ENCODE results near the gene KCNK13.

The KCNK13 gene

DNA sequence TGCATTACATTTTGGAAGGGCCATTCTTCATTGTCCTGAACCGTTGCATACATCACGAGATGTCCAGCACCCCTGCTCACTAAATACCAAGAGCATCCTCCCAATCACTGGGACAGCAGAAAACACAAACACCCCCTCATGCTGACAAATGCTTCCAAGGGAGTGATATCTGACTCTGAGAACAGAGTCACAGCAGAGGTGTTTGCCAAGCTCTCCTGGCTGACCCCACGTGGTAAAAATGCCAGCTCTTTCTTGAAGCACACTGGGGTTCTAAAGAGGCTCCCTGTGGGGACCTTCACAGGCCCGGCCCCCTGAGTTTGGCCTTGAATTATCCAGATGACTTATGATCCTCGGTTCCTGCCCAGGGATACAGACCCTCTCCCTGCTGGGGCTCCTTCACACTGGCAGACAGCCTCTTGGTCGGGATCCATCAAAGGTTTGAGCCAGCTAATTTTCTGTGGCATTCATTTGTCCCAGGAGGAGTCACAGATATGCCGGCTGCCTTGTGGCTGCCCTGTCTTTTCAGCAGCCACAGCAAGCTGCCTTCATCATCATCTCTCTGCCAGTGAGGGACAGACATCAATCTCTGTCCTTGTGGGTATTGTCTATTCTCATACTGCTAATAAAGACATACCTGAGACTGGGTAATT, 151.4 kb downstream of the KCNK13 start:
- no peak overlapping the region for H3K27ac ChIP-seq (ENCODE audit: extremely low read depth, low read depth, low read length)
- no peaks in the 10 kb centered on the region for H3K4me1 ChIP-seq (ENCODE audit: control insufficient read depth, insufficient read depth, low read length)
- TF ChIP-seq ZIC2 (tag by site-specific recombination; IDR thresholded peaks at IDR 0.05) (peak; percentile 69), ZNF174 (tag by site-specific recombination; IDR thresholded peaks at IDR 0.05) (no peak), ZNF202 (tag by site-specific recombination; IDR thresholded peaks at IDR 0.05; ENCODE audit: borderline replicate concordance) (no peak), PRDM4 (tag by site-specific recombination; IDR thresholded peaks at IDR 0.05) (no peak)
- TF ChIP-seq, protein P1, sequence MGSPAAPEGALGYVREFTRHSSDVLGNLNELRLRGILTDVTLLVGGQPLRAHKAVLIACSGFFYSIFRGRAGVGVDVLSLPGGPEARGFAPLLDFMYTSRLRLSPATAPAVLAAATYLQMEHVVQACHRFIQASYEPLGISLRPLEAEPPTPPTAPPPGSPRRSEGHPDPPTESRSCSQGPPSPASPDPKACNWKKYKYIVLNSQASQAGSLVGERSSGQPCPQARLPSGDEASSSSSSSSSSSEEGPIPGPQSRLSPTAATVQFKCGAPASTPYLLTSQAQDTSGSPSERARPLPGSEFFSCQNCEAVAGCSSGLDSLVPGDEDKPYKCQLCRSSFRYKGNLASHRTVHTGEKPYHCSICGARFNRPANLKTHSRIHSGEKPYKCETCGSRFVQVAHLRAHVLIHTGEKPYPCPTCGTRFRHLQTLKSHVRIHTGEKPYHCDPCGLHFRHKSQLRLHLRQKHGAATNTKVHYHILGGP (tag by site-specific recombination; IDR thresholded peaks at IDR 0.05): no peak
- ChIA-PET CTCF (interaction anchor here (0.6 to 1.2 kb wide), 3 partner anchors 16 to 199 kb away, joined by 3 to 4 read pairs (median 4); no protein-coding TSS in a partner anchor), POLR2A (no interaction called here)
- H3K36me3 ChIP-seq (ENCODE audit: control insufficient read depth in 2 of 2, insufficient read depth in 1 of 2, low read length in 2 of 2): no peaks in the 10 kb centered on the region
- no peaks in the 10 kb centered on the region for H3K9me3 ChIP-seq (ENCODE audit: control insufficient read depth, insufficient read depth, low read depth, low read length)
- no peak overlapping the region for H3K4me3 ChIP-seq (ENCODE audit: low read depth, low read length)

GRCh38 chr14:90228478-90228877, 166.7 kb downstream of the KCNK13 start:
- ChIA-PET POLR2A (no interaction called here), CTCF (no interaction called here)
- Histone ChIP-seq H3K4me3 (ENCODE audit: low read depth, low read length) (no peak overlapping the region), H3K9me3 (ENCODE audit: control insufficient read depth, insufficient read depth, low read depth, low read length) (no peaks in the 10 kb centered on the region), H3K36me3 (ENCODE audit: control insufficient read depth in 2 of 2, insufficient read depth in 1 of 2, low read length in 2 of 2) (no peaks in the 10 kb centered on the region), H3K4me1 (ENCODE audit: control insufficient read depth, insufficient read depth, low read length) (no peaks in the 10 kb centered on the region), H3K27ac (ENCODE audit: extremely low read depth, low read depth, low read length) (no peak overlapping the region)
- TF ChIP-seq, protein P2, sequence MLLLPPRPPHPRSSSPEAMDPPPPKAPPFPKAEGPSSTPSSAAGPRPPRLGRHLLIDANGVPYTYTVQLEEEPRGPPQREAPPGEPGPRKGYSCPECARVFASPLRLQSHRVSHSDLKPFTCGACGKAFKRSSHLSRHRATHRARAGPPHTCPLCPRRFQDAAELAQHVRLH (tag by site-specific recombination; IDR thresholded peaks at IDR 0.05): no peak
- TF ChIP-seq ZNF24 (tag by site-specific recombination; IDR thresholded peaks at IDR 0.05) (no peak), ZXDB (tag by site-specific recombination; IDR thresholded peaks at IDR 0.05) (no peak), HOXD13 (CRISPR knock-in tag; IDR thresholded peaks at IDR 0.05; ENCODE audit: borderline replicate concordance) (no peak), ZNF830 (tag by site-specific recombination; IDR thresholded peaks at IDR 0.05; ENCODE audit: low read depth) (no peak), ZNF792 (tag by site-specific recombination; IDR thresholded peaks at IDR 0.05) (no peak), ZBTB49 (tag by site-specific recombination; IDR thresholded peaks at IDR 0.05; ENCODE audit: low read depth) (no peak), SCRT2 (tag by site-specific recombination; IDR thresholded peaks at IDR 0.05) (no peak), ZNF704 (tag by site-specific recombination; IDR thresholded peaks at IDR 0.05) (no peak), ZNF473 (tag by site-specific recombination; IDR thresholded peaks at IDR 0.05) (no peak), ZNF404 (tag by site-specific recombination; IDR thresholded peaks at IDR 0.05) (no peak), KLF16 (tag by site-specific recombination; IDR thresholded peaks at IDR 0.05) (no peak)
- TF ChIP-seq, protein P1 (tag by site-specific recombination; IDR thresholded peaks at IDR 0.05): no peak

Data from HEK293 (cell line).